ENCODE results near the gene RPUSD1.

RPUSD1 gene

DNA sequence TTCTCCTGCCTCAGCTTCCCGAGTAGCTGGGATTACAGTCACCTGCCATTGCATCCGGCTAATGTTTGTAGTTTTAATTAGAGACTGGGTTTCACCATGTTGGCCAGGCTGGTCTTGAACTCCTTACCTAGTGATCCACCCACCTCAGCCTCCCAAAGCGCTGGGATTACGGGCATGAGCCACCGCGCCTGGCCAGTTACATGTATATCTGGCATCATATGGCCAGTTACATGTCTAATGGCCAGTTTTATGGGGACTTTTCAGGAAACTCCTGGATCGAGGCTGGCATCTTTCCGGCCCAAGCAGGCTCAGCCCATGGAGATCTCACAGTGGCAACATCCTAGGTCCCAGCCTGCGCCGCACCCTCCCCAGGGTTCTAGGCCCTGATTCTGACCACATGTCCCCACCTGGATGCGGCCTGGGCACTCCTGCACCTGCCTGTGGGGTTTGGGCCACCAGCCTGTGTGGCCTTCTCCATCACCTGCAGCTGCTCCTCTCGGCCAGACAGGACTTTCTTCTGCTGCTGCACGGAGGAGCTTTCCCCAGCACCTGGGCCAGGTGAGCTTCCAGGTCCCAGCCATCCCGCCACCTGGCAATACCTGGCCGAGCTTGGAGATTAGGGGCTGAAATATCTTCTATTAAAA is 46.1 kb downstream of the RPUSD1 start:
- no peak for DNase-seq

DNA sequence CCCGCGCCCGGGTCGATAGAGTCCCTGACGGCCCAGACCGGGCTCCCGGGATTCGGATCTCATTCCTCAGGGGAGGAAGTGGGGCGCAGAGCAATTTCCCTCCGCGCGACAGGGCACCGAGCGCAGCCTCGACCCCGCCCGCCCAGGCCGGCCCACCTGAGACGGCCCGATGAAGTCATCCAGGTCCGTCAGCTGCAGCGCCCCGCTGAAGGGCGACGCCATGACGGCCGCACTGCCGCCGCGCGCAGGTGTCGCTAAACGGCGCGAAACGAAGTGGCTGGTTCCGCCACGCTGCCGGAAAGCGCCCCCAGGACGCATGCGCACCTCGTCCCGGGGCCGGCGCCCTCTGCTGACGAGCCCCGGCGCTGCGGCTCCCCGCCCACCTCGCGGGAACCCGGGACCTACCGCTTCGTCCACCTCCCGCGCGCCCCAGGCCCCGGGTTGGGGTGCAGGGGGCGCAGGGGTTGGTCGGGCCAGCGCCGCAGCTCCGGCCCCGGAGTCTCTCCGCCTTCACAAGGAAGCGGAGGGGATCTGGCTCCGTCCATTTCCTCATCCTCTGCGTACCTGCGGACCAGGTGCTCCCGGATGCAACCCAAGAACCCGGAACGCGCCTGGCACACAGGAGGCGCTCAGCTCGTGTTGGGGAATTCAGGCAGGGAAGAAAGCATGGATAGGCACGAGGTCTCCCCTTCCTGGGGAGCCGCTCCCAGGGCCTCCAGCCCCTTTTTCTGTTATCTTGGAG is 47.2 kb downstream of the RPUSD1 start, which contains the start of gene CIAO3:
CIAO3 (minus strand) TSS at position 234 of the 742 bp plus-strand sequence; CDS start at position 222, 12 bp downstream.
- DNase-seq, result peak; percentile 89 to 93

DNA sequence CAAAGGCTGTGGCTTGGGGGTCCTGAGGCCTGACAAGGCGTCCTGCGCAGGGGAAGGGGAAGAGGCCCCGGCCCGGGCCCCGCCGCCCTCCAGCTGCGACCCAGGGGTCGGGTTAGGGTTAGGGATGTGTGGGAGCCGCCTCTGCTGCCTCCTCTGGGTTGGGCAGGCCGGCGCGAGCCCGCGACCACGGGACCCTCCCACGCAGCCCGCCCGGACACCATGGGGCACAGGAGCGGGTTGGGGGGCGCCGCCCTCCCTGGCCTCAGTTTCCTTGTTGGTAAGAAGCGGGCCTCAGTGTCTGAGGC is 47.8 kb downstream of the RPUSD1 start:
- DNase-seq, result peak in 1 of 2 donors; percentile 34

DNA sequence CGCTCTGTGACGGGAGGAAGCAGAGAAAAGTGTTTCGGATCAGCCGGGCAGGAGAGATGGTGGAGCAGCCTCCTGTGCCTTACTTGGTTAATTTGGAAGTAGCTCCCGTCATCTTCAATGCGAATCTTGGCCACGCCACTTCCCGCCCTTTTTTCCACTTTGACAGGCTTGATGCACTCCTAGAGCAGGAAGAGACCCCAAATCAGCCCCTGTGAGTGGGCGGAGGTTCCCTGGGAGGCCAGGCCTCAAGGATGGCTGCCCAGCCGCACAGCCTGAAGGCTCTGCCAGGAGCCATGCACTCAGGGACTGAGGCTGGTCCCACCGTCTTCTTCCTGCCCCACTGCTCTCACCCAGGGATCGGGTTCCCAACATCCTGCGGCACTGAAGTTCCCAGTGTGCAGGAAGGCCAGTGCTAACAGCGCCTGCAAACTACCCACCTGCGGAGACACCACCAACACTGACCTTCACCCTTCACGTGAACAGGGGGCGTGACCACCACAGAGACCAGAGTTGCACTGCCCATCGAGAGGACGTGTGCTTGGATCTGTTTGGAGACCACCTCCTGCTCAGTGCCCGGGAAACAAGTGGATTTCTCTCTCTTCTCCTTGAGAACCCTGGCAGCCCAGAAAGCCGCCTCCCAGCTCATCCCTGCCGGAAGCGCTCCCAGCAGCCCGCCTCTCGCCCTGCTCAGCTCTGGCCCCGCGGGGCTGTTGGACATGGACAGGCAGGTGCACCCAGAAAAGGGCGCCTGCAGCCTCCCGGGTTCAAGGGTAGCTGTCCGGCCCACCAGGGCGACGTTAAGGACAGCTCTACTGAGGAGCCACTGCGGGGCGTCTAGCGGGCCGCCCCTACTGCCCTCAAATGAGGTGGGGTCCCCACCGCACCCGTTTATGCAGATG is 48.4 kb downstream of the RPUSD1 start:
- DNase-seq, result no peak

DNA sequence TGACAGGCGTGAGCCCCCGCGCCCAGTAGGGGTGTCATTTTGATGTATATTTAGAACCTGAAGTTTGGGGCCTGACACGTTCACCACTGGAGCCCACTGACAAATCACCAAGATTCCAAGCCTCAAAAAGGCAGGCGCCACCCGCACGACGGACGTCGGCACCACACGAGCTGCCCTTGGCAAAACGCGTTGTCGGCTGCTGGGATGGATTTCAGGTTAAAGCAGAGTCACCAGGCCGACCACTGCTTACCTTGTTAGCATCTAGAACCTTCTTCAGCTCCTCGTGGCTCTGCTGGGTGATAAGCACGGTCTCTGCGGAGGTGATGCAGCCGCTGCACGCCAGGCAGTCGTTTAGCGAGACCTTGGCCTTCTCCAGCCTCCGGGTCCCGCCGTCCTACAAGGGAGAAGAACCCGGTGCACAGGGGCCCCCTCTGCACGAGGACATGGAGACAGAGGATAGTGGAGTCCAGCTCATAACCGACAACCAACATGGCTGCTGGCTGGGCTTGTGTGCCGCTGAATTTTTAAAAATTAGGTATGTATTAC is 51.2 kb downstream of the RPUSD1 start:
- DNase-seq, result no peak

DNA sequence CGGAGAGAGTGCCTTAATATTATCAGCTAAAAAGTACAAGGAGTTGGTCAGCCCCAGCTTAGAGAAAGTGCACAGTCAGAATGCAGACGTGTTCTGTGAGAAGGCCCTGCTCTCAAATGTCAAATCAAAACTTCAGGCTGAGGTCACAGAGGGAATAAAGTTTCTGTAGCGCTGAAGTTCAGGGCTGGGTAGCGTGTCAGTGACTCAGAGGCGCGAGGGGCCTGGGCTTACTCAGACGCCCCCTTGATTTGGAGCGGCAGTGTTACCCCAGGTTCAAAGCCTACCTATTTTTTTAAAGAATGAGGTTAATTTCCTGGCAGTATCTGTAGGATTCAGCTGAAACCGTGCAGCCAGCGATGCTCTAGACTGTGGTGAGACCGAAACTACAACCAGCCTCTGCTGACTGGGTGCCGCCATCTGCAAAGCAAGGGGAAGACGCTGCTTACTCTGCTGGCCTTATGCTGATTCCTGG is 52.2 kb downstream of the RPUSD1 start:
- DNase-seq, result no peak

DNA sequence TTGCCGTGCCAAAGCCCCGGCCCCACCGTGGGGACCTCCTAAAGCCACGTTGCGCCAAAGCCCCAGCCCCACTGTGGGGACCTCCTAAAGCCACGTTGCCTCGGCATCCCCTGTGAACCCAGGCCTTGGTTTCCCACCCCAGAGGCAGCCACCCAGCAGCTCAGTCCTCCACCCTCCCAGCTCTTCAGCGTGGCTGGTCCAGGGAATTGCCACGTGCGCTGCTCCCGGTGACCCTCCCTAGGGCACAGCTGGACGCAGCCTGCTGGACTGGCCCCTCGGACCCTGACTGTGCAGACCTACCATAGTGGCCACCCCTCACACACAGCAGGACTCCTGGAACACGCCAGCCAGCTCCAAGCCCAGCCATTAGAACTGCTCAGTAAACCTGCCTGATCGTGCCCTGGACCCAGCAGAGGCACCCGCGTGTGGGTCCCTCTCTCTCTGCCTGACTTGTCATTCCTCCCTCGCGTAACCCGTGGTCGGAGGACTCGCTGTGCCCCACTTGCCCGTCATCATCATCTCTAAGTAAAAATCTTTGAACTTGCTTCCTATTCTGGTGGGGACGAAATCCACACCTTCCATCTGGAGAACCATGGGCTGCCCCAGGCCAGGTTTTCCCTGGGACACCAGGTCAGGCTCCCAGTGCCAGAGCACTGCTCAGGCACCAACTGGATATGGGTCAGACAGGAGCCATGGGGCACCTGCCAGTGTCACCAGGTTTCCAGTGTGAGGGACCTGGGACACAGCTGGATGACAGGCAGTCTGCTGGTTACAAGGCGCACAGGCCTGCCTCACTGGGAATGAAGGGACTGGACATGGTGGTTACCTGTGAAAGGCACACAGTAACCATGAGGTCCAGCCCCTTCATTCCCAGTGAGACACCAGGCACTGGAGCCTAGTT is 53.0 kb downstream of the RPUSD1 start:
- DNase-seq, result no peak

Data from inflammatory macrophage (primary cell).